Skin of body (tissue), 2 donors: ENCODE data around the gene ZNF768. TPM values are rescaled to one million over a fixed set of nuclear protein-coding genes. Genes with fewer than 3 reads are reported as not detected.
"Not testable (repeated sequence)": the region's sequence is repeated elsewhere in the genome, so short reads cannot be mapped to it uniquely, and the experiment has no call there.

ENCODE experiments used
- DNase-seq: peaks from one replicate; lab custom pipeline; 2025; lab: John Stamatoyannopoulos, UW
- total RNA-seq: library from RNA; depleted of rRNA; stranded (reverse); fragments of >200 nt; gene quantifications from one replicate; pipeline ENCODE4 v1.2.3, GENCODE V29; 2014

Gene ZNF768
- total RNA-seq, 1 donor from 2014 or later: 11.2 TPM

DNA sequence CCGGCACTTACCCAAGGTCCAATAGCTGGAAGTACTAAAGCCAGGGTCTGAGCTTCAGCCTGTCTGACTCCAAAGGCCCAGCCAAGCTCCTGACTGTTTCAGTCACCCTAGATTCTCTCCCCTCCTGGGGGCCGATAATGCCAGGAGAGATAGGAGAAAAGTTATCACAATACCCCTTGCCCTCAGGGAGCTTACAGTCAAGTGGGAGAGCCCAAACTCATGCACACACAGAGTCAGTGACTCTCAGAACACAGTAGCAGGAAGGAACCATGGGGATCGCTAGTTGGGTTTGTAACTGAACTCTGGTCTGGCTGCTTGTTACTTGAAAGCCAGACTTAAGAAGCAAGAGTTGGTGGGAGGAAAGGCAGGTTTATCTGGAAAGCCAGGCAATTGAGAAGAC, 14.9 kb downstream of the ZNF768 start:
- DNase-seq: no peak

DNA sequence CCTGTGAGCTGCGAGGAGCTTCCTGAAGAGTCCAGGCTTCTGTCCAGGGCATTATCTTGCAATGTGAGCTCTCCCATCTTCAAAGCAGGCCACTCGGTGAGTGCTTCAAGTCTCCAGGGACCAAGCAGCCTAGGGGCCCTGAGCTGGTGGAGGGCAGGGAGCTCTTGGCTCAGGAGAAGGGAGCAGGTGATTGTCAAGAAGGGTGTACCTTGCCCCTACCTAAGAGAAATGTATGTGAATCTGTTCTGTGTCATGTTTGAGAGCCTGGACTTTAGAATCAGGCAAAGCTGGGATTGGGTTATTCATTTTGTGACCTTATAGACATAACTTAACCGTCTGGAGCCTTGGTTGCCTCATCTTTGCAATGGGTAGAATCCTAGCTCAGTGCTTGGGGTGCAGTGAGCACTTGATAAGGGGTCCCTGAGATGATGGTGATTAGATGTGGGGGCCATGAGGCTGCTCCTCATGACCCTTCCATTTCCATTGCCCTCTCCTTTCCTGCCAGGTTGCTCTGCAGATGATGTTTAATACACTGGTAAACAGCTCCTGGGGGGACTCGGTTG, 15.9 kb downstream of the ZNF768 start:
- DNase-seq: no peak

DNA sequence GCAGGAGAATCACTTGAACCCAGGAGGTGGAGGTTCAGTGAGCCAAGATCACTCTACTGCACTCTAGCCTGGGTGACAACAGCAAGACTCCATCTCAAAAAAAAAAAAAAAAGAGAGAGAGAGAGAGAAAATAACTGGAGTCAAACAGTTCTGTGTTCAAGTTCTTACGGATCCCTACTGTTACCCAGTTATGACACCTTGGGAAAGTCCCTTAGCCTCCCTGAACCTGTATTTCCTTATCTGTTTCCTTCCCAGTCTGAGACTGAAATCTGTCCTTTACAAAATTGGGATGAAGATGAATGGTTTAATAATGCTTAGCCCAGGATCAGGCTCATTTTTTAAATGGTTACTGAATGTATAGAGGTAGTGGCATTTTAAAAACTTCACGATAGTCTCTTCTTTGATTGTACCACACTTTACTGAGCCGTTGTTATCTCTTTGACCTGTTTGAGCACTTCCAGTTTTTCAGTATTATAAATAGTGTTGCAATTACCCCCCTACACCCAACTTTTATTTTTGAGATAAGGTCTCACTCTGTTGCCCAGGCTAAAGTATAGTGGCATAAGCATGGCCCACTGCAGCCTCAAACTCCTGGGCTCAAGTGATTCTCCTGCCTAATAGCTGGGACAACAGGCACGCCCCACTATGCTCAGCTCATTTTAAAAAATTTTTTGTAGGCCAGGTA, 17.1 kb downstream of the ZNF768 start:
- no peak for DNase-seq

DNA sequence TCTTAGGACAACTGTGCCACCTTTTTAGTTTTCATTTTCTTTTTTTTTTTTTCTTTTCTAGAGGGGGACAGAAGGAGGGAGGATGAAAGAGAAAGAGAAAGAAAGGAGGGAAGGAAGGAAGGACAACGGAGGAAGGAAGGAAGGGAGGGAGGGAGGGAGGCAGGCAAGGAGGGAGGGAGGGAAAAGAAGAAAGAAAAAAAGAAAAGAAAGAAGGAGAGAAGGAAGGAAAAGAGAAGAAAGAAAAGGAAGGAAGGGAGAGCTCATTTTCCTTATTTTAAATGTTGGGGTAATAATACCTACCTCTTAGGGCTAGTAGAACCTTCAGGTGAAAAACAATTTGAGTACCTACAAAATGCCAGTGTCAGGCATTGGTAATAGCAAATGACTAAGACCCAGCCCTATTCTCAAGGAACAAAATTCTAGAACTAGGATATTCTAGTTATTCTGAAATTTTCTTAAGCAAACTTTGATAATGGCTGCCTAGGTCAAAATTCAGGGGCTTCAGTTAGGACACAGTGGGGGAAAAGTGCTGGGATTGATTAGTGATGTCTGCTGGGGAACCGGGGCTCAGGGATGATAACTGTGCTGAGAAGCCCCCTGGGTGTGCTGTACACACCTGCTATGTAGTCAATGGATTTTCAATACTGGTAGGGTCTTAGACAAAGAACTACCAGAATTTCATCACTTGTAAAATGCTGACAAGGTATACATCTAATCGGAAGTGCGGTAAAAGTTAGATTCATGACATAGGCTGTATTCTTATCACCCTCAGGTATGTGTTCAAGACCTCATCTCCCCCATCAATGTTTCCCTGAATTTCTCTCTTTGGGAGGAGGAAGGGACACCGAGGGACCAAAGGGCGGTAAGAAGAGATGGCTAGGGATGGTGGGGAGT, 22.7 kb downstream of the ZNF768 start:
- DNase-seq: no peak

DNA sequence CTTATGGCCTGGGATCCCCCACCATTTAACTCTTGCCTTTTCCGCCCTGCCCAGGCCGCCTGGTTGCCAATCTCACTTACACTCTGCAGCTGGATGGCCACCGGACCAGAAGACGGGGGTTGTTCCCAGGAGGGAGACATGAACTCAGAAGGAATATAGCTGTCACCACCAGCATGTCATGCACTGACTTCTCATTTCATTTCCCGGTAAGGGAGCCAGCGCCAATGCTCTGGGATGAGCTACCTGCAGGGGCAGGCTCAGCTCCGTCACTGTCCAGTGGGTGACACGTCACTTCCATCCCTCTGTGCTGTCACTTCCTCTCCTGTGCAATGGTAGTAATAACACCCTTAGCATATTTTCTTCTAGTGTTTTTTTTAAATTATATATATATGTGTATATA, 27.1 kb downstream of the ZNF768 start:
- DNase-seq: no peak

DNA sequence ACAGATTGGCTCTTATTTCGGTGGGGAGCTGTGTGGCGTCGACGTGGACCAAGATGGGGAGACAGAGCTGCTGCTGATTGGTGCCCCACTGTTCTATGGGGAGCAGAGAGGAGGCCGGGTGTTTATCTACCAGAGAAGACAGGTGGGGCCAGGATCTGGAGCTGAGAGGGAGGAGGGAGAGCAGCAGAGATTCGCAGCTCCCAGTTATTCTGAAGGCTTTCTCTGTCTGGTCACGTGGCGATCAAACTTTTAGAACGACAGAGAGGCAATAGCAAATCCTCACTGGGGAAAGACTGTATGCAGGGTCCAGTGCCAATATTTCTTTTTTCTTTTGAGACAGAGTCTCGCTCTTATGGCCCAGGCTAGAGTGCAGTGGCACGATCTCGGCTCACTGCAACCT, 31.7 kb downstream of the ZNF768 start:
- DNase-seq: no peak

DNA sequence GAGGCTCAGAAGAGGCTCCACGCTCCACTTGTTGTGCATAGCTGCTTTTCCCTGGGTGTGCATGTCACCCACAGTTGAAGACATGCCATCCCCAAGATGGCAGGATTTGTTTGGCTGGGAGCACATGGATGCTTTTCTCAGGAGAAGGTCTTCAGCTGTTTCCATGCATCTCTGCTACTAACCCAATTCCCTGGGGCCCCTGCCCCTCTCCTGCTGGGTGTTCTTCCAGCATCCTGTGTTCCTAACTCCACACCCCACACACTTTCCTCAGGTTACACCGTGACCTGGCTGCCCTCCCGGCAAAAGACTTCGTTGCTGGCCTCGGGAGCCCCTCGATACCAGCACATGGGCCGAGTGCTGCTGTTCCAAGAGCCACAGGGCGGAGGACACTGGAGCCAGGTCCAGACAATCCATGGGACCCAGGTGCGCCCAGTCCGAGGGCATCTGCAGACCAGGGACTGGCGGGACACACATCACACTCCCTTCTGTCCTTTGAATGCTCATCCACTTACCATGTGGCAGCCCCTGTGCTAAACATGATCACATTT, 32.4 kb downstream of the ZNF768 start:
- no peak for DNase-seq

DNA sequence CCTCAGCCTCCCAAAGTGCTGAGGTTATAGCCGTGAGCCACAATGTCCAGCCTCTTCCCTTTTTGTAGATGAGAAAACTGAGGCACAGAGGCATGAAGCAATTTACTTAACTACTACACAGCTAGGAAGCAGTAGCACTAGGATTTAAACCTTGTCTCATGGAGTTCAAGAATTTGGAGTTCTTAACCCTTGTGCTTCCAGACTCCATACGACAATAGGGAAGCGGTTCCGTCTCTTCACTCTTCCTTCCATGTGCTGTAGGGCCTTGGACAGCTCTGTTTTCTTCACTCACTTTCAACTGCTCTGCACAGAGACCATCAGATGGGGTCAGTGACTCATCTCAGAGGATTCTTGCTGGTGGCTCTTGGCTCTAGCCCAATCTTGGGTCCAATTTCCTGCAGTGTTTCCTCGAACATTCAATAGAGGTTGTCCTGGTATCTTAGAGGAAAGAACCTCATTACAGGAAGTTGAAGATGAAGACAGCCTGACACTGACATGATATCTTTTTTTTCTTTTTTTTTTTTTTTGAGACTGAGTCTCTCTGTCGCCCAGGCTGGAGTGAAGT, 34.5 kb downstream of the ZNF768 start:
- no peak for DNase-seq

DNA sequence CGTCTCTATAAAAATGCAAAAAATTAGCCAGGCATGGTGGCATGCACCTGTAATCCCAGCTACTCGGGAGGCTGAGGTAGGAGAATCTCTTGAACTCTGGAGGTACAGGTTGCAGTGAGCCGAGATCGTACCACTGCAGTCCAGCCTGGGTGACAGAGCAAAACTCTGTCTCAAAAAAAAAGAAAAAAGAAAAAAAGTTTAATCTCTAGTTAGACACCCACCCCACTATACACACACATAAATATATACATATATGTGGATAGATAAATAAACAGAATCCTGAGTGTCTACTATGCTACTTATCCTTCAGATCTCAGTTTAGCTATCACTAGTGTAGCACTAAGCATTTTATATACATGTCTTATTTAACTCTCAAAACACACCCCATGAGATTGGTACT, 35.1 kb downstream of the ZNF768 start:
- no peak for DNase-seq

DNA sequence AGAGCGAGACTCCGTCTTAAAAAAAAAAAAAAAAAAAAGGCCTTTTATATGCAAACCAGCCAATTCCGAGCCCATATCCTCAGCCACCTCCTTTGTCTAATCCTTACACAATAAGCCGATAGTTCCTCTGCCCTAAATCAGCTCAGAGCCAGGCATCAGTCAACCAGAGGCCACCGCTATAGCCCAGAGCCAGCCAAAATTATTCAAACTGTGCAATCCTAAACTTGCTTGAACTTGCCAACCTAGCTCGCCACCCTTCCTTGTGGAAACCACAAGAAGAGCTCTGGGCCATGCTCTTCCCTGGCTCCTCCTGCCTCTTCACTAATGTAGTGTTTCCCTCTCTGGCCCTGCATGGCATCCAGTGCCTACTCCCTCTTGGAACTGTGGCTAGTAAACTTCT, 36.2 kb downstream of the ZNF768 start:
- no peak for DNase-seq

DNA sequence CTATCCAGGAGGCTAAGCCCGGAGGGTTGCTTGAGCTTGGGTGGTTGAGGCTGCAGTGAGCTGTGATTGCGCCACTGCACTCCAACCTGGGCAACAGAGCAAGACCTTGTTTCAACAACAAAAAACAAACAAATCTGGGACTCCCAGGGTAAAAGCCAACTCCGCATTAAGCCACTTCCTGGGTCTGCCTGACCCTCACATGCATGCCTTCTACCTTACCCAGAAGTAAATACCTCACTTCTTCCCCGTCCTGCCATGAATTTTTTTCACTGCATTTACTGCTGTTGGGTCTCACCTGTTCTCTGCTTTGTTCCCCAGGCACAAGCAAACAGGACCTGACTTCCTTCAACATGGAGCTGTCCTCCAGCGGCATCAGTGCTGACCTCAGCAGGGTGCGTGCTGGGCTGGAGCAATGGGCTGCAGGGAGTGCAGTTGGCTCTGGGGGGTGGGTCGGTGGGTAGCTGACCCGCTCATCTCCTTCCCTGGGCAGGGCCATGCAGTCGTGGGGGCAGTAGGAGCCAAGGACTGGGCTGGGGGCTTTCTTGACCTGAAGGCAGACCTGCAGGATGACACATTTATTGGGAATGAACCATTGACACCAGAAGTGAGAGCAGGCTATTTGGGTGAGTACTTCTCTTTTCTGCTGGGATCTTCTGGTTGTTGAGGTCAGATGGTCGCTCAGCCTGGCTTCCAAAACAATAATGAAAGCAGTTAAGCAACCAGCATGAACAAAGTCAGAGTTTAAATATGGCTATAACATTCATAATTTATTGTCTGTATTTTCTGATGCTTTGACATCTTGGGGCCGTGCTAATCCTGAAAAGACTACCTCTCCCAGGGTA, 37.4 kb downstream of the ZNF768 start:
- DNase-seq: no peak

DNA sequence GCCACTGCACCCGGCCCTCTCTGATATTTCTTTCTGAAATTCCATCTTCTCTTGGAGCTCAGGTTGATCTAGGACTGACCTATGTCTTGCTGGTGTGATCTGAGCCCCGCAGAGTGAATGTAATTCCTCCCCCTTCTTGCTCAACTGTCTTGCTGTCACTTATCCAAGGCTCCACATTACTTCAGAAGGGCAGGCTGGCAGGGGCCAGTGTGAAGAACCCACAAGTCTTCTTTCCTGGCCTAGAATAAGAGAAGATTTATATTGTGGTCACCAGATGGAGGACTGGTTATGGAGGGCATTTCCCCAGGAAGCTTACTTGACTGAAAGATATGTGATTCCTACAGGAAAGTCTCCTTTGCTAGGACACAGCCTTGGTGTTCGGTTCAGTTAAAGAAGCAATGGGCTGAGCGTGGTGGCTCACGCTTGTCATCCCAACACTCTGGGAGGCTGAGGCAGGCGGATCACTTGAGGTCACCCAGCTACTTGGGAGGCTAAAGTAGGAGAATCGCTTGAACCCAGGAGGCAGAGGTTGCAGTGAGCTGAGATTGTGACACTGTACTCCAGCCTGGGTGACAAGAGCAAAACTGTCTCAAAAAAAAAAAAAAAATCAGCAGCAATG, 40.4 kb downstream of the ZNF768 start:
- no peak for DNase-seq

DNA sequence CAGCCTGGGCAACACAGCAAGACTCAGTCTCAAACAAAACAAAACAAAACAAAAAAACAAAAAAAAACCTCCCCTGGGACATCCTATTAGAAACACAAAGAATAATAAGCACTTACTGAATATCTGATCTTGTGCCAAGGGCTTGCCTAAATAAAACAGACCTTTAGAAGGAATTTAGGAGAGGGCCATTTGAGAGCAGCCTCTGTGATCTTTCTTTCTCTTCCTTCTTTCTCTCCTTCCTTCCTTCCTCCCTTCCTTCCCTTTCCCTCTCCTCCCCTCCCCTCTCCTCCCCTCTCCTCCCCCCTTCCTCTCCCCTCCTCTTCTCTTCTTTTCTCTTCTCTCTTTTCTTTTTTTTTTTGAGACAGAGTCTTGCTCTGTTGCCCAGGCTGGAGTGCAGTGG, 41.5 kb downstream of the ZNF768 start:
- DNase-seq: no peak

DNA sequence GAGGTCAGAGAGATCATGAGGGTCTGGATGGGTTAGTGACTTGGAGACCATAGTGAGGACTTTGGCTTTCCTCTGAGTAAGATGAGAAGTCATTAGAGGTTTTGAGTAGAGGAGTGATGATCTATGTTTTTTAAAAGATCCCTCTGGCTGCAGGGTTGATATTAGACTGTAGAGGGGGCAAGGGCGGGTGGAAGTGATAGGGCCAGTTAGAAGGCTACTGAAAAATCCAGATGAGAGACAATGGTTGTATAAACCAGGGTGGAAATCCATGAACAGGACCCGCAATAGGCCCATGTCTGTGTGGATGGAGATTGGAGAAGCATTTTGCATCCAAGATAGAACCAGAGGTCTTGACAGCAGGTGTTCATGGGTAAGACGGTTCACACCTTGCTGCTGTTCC, 44.0 kb downstream of the ZNF768 start:
- no peak for DNase-seq

DNA sequence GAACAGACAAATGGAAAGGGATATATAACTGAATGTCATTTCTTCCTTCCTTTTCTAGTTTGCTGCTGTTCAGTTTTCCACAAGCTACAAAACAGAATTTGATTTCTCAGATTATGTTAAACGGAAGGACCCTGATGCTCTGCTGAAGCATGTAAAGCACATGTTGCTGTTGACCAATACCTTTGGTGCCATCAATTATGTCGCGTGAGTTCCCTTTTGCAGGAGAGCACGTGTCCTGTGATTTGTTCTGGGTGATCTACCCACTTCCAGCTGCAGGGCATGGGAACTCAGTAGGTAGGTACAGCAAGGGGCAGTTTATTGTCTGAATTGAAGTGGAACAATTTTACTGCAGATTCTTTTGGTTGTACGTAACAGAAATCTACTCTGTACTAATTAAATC, 45.0 kb downstream of the ZNF768 start:
- no peak for DNase-seq

DNA sequence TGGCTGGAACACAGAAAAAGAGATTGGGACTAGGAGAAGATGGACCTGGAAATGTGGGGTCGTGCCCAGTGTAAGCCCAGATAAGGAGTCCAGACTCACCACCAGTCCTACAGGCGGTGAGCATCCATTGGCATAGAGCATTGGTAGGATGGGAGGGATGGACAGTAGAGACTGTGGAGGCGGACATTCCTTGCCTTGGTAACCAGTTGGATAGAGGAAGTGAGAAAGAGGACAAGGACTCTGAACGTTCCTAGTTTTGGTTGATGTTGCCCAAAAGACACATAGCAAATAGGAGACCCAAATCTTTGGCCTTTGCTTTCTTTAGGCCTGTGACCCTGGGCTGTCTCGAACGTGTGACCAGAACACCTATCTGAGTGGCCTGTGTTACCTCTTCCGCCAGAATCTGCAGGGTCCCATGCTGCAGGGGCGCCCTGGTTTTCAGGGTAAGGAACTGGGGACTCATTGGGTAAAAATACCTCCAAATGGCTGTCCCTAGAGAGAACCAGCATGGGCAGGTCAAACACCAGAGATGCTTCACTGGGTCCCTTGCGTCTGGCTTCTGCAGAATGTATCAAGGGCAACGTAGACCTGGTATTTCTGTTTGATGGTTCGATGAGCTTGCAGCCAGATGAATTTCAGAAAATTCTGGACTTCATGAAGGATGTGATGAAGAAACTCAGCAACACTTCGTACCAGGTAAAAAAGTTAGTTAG, 47.4 kb downstream of the ZNF768 start:
- no peak for DNase-seq

DNA sequence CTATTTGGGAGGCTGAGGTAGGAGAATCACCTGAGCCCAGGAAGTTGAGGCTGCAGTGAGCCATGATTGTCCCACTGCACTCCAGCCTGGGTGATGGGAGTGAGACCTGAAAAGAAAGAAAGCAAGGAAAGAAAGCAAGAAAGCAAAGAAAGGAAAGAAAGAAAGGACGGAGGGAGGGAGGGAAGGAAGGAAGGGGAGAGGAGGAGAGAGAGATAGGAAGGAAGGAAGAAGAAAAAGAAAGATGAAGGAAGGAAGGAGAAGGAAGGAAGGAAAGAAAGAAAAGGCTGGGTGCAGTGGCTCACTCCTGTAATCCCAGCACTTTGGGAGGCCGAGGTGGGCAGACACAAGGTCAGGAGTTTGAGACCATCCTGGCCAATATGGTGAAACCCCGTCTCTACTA, 48.6 kb downstream of the ZNF768 start:
- DNase-seq: not testable (repeated sequence)

DNA sequence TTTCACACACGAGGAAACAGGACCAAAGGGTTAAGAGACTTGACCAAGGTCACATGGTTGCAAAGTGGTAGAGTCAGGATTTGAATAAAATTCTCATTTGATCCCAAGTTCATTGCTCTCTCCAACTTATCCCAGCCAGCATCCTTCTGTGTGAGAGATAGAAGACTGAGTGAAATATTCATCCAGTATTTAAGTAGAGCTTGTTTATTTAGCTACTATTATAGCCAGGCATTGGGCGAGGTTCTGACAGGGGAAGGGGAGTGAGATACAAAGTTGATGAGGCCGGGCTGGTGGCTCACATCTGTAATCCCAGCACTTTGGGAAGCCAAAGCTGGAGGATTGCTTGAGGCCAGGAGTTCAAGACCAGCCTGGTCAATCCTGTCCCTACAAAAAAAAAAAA, 49.4 kb downstream of the ZNF768 start:
- no peak for DNase-seq

DNA sequence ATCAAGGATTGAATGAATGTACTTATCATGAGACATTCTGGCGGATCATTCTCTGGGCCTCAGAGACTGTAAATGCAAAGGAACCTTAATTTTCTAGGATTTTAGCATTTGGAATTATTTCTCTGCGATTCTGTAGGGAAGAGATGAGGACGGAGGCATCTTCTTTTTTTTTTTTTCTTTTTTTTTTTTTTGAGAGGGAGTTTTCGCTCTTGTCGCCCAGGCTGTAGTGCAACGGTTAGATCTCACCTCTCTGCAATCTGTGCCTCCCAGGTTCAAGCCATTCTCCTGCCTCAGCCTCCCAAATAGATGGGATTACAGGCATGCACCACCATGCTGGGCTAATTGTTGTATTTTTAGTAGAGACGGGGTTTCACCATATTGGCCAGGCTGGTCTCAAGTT, 51.7 kb downstream of the ZNF768 start:
- DNase-seq: no peak

DNA sequence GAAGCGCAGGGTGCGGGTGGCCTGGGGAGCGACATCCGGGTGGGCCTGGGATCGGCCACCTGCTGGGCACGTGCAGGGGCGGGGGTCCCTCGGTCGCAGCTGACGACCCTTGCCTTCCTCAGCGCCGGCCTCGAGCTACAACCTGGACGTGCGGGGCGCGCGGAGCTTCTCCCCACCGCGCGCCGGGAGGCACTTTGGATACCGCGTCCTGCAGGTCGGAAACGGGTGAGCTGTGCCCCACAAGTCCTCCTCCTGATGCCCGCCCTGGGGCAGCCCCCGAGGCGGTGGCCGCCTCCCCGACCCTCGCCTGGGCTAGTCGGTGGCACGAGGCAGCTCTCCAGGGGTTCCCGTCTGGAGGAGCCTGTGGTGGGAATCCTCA, 52.3 kb downstream of the ZNF768 start:
- no peak for DNase-seq
